ENCODE data around the gene VPS41.

VPS41 gene

GRCh38 chr7:38700116-38700515 lies 208.9 kb downstream of the VPS41 start:
- no peaks in the 10 kb centered on the region for H3K4me1 ChIP-seq (ENCODE audit: control insufficient read depth, insufficient read depth, low read length)
- no peak overlapping the region for H3K27ac ChIP-seq (ENCODE audit: low read depth, low read length)
- H3K9me3 ChIP-seq (ENCODE audit: control insufficient read depth, insufficient read depth, low read length), result no peaks in the 10 kb centered on the region
- H3K36me3 ChIP-seq (ENCODE audit: control insufficient read depth, insufficient read depth, low read length), result no peaks in the 10 kb centered on the region
- H3K4me3 ChIP-seq (ENCODE audit: low read depth, low read length), result no peak overlapping the region
- H3K27me3 ChIP-seq (ENCODE audit: control insufficient read depth, insufficient read depth, low read length), result no peaks in the 10 kb centered on the region
- H3K9ac ChIP-seq (ENCODE audit: low read depth, low read length), result no peak overlapping the region

- H3K9ac ChIP-seq (ENCODE audit: low read depth, low read length), result no peak overlapping the region
- no peak overlapping the region for H3K27ac ChIP-seq (ENCODE audit: low read depth, low read length)
- no peaks in the 10 kb centered on the region for H3K36me3 ChIP-seq (ENCODE audit: control insufficient read depth, insufficient read depth, low read length)
- no peaks in the 10 kb centered on the region for H3K9me3 ChIP-seq (ENCODE audit: control insufficient read depth, insufficient read depth, low read length)
- no peaks in the 10 kb centered on the region for H3K27me3 ChIP-seq (ENCODE audit: control insufficient read depth, insufficient read depth, low read length)
- H3K4me3 ChIP-seq (ENCODE audit: low read depth, low read length), result no peak overlapping the region
- H3K4me1 ChIP-seq (ENCODE audit: control insufficient read depth, insufficient read depth, low read length), result no peaks in the 10 kb centered on the region
Measured at GRCh38 chr7:38699471-38699870, 209.5 kb downstream of the VPS41 start.

GRCh38 chr7:38694326-38694725 lies 214.7 kb downstream of the VPS41 start:
- no peaks in the 10 kb centered on the region for H3K27me3 ChIP-seq (ENCODE audit: control insufficient read depth, insufficient read depth, low read length)
- no peak overlapping the region for H3K9ac ChIP-seq (ENCODE audit: low read depth, low read length)
- H3K27ac ChIP-seq (ENCODE audit: low read depth, low read length), result no peak overlapping the region
- H3K4me3 ChIP-seq (ENCODE audit: low read depth, low read length), result no peak overlapping the region
- H3K9me3 ChIP-seq (ENCODE audit: control insufficient read depth, insufficient read depth, low read length), result no peaks in the 10 kb centered on the region
- no peaks in the 10 kb centered on the region for H3K4me1 ChIP-seq (ENCODE audit: control insufficient read depth, insufficient read depth, low read length)
- no peaks in the 10 kb centered on the region for H3K36me3 ChIP-seq (ENCODE audit: control insufficient read depth, insufficient read depth, low read length)

- H3K4me3 ChIP-seq (ENCODE audit: low read depth, low read length), result no peak overlapping the region
- H3K27me3 ChIP-seq (ENCODE audit: control insufficient read depth, insufficient read depth, low read length), result no peaks in the 10 kb centered on the region
- 0 out of 2 replicates have a peak, but pooled peaks cover 6% of the 10 kb centered on the region for H3K9me3 ChIP-seq (ENCODE audit: control insufficient read depth, insufficient read depth, low read length)
- H3K9ac ChIP-seq (ENCODE audit: low read depth, low read length), result no peak overlapping the region
- H3K36me3 ChIP-seq (ENCODE audit: control insufficient read depth, insufficient read depth, low read length), result no peaks in the 10 kb centered on the region
- H3K27ac ChIP-seq (ENCODE audit: low read depth, low read length), result no peak overlapping the region
- peaks cover 4% of the 10 kb centered on the region for H3K4me1 ChIP-seq (ENCODE audit: control insufficient read depth, insufficient read depth, low read length)
Measured at GRCh38 chr7:38686888-38687287, 222.1 kb downstream of the VPS41 start.

GRCh38 chr7:38685851-38686250 lies 223.1 kb downstream of the VPS41 start:
- Histone ChIP-seq H3K4me3 (ENCODE audit: low read depth, low read length) (no peak overlapping the region), H3K9me3 (ENCODE audit: control insufficient read depth, insufficient read depth, low read length) (0 out of 2 replicates have a peak, but pooled peaks cover 6% of the 10 kb centered on the region), H3K4me1 (ENCODE audit: control insufficient read depth, insufficient read depth, low read length) (peaks cover 8% of the 10 kb centered on the region), H3K27me3 (ENCODE audit: control insufficient read depth, insufficient read depth, low read length) (no peaks in the 10 kb centered on the region), H3K9ac (ENCODE audit: low read depth, low read length) (no peak overlapping the region), H3K27ac (ENCODE audit: low read depth, low read length) (no peak overlapping the region), H3K36me3 (ENCODE audit: control insufficient read depth, insufficient read depth, low read length) (no peaks in the 10 kb centered on the region)

GRCh38 chr7:38682606-38683005 lies 226.4 kb downstream of the VPS41 start:
- Histone ChIP-seq H3K9me3 (ENCODE audit: control insufficient read depth, insufficient read depth, low read length) (0 out of 2 replicates have a peak, but pooled peaks cover 4% of the 10 kb centered on the region), H3K4me1 (ENCODE audit: control insufficient read depth, insufficient read depth, low read length) (peaks cover 8% of the 10 kb centered on the region), H3K9ac (ENCODE audit: low read depth, low read length) (no peak overlapping the region), H3K27me3 (ENCODE audit: control insufficient read depth, insufficient read depth, low read length) (no peaks in the 10 kb centered on the region), H3K4me3 (ENCODE audit: low read depth, low read length) (no peak overlapping the region), H3K27ac (ENCODE audit: low read depth, low read length) (no peak overlapping the region), H3K36me3 (ENCODE audit: control insufficient read depth, insufficient read depth, low read length) (no peaks in the 10 kb centered on the region)

GRCh38 chr7:38681882-38682281 lies 227.1 kb downstream of the VPS41 start:
- Histone ChIP-seq H3K27me3 (ENCODE audit: control insufficient read depth, insufficient read depth, low read length) (no peaks in the 10 kb centered on the region), H3K36me3 (ENCODE audit: control insufficient read depth, insufficient read depth, low read length) (no peaks in the 10 kb centered on the region), H3K27ac (ENCODE audit: low read depth, low read length) (no peak overlapping the region), H3K9ac (ENCODE audit: low read depth, low read length) (no peak overlapping the region), H3K9me3 (ENCODE audit: control insufficient read depth, insufficient read depth, low read length) (0 out of 2 replicates have a peak, but pooled peaks cover 4% of the 10 kb centered on the region), H3K4me1 (ENCODE audit: control insufficient read depth, insufficient read depth, low read length) (peaks cover 8% of the 10 kb centered on the region), H3K4me3 (ENCODE audit: low read depth, low read length) (no peak overlapping the region)

GRCh38 chr7:38679419-38679818 lies 229.6 kb downstream of the VPS41 start:
- H3K9me3 ChIP-seq (ENCODE audit: control insufficient read depth, insufficient read depth, low read length), result no peaks in the 10 kb centered on the region
- H3K4me3 ChIP-seq (ENCODE audit: low read depth, low read length), result no peak overlapping the region
- no peaks in the 10 kb centered on the region for H3K36me3 ChIP-seq (ENCODE audit: control insufficient read depth, insufficient read depth, low read length)
- H3K27me3 ChIP-seq (ENCODE audit: control insufficient read depth, insufficient read depth, low read length), result no peaks in the 10 kb centered on the region
- peaks cover 8% of the 10 kb centered on the region for H3K4me1 ChIP-seq (ENCODE audit: control insufficient read depth, insufficient read depth, low read length)
- H3K27ac ChIP-seq (ENCODE audit: low read depth, low read length), result no peak overlapping the region
- H3K9ac ChIP-seq (ENCODE audit: low read depth, low read length), result no peak overlapping the region

- no peak overlapping the region for H3K4me3 ChIP-seq (ENCODE audit: low read depth, low read length)
- peaks cover 8% of the 10 kb centered on the region for H3K4me1 ChIP-seq (ENCODE audit: control insufficient read depth, insufficient read depth, low read length)
- H3K27me3 ChIP-seq (ENCODE audit: control insufficient read depth, insufficient read depth, low read length), result no peaks in the 10 kb centered on the region
- no peaks in the 10 kb centered on the region for H3K9me3 ChIP-seq (ENCODE audit: control insufficient read depth, insufficient read depth, low read length)
- H3K27ac ChIP-seq (ENCODE audit: low read depth, low read length), result no peak overlapping the region
- no peak overlapping the region for H3K9ac ChIP-seq (ENCODE audit: low read depth, low read length)
- H3K36me3 ChIP-seq (ENCODE audit: control insufficient read depth, insufficient read depth, low read length), result no peaks in the 10 kb centered on the region
Measured at GRCh38 chr7:38678698-38679054, 230.3 kb downstream of the VPS41 start.

GRCh38 chr7:38677981-38678697 lies 230.9 kb downstream of the VPS41 start:
- Histone ChIP-seq H3K9ac (ENCODE audit: low read depth, low read length) (no peak overlapping the region), H3K36me3 (ENCODE audit: control insufficient read depth, insufficient read depth, low read length) (no peaks in the 10 kb centered on the region), H3K27me3 (ENCODE audit: control insufficient read depth, insufficient read depth, low read length) (no peaks in the 10 kb centered on the region), H3K9me3 (ENCODE audit: control insufficient read depth, insufficient read depth, low read length) (no peaks in the 10 kb centered on the region), H3K4me1 (ENCODE audit: control insufficient read depth, insufficient read depth, low read length) (peaks cover 8% of the 10 kb centered on the region), H3K4me3 (ENCODE audit: low read depth, low read length) (no peak overlapping the region), H3K27ac (ENCODE audit: low read depth, low read length) (no peak overlapping the region)

GRCh38 chr7:38675494-38676106 lies 233.4 kb downstream of the VPS41 start:
- H3K27ac ChIP-seq (ENCODE audit: low read depth, low read length), result peak overlapping the region; percentile 42
- no peak overlapping the region for H3K4me3 ChIP-seq (ENCODE audit: low read depth, low read length)
- no peak overlapping the region for H3K9ac ChIP-seq (ENCODE audit: low read depth, low read length)
- no peaks in the 10 kb centered on the region for H3K36me3 ChIP-seq (ENCODE audit: control insufficient read depth, insufficient read depth, low read length)
- H3K4me1 ChIP-seq (ENCODE audit: control insufficient read depth, insufficient read depth, low read length), result no peaks in the 10 kb centered on the region
- H3K27me3 ChIP-seq (ENCODE audit: control insufficient read depth, insufficient read depth, low read length), result no peaks in the 10 kb centered on the region
- no peaks in the 10 kb centered on the region for H3K9me3 ChIP-seq (ENCODE audit: control insufficient read depth, insufficient read depth, low read length)

All from HUES48 (cell line).